ENCODE results near the gene NEURL3.
A peak's percentile ranks its signal among the peaks of the same experiment; 100 is the strongest.

NEURL3 gene

GRCh38 chr2:96539215-96539920, 34.2 kb upstream of the NEURL3 start:
- DNase-seq: no peak

- no peak for DNase-seq
Observed at GRCh38 chr2:96538487-96539214, 33.5 kb upstream of the NEURL3 start.

GRCh38 chr2:96537734-96538486, 32.8 kb upstream of the NEURL3 start:
- no peak for DNase-seq

DNA sequence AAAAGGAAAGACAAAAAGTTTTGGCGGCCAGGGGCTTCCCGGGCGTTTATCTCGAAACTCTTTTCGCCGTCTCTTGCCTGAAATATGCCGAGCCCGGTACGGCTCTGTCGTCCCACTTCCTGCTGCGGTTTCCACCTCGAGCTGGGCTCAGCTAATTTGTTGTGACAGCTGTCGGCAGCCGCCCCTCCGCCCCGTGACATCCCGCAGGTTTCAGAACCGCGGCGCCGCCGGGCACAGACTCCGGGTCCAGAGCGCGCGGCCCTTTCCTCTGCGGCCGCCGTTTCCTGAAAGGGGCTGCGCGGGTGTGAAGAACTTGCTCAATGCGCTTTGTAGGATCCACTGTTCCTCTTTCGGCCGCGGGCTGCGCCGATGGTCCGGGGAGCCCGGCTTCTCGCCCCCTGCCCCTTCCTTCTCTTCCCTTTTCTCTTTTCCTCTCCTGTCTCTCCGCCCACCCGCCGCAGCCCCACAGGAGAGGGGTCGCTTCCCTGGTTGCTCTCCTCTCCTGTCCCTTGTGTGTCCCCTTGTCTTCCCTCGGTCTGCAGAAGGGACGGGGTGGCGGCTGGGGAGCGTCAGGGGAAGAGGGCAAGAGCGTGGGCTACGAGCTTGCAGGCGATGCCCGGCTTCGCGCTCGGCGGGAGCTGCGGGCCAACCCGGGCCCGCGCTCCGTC, 32.0 kb upstream of the NEURL3 start:
- peak; percentile 31 for DNase-seq

GRCh38 chr2:96536445-96537065, 31.4 kb upstream of the NEURL3 start, which contains the start of gene ARID5A:
TSS of gene ARID5A (plus strand) at chr2:96536752. CDS start at chr2:96536827, 75 bp downstream.
- peak; percentile 75 for DNase-seq

- DNase-seq: no peak
Observed at GRCh38 chr2:96535331-96535730, 30.2 kb upstream of the NEURL3 start.

DNA sequence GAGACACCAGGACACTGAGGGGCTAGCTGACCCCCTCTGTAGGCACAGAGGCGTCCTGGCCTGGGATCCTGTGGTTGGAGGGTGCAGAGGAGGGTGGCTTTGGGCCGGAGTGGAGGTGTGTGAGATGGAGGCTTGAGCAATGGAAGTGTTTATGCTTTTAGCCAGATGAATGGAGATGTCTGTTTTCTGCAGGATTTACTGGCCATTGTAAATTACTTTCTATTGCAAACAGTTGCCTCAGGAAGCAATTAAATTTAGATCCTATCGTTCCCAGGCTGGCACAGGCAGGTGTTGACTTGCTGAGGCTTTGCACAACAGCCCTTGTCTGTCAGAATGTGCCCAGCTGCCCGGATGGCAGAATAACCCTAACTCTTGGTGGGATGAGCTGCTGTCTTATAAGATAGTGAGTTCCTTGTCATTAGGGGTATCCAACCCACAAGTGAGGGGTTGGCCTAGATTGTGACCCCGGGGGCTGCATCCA, 29.6 kb upstream of the NEURL3 start:
- DNase-seq: peak; percentile 16

DNA sequence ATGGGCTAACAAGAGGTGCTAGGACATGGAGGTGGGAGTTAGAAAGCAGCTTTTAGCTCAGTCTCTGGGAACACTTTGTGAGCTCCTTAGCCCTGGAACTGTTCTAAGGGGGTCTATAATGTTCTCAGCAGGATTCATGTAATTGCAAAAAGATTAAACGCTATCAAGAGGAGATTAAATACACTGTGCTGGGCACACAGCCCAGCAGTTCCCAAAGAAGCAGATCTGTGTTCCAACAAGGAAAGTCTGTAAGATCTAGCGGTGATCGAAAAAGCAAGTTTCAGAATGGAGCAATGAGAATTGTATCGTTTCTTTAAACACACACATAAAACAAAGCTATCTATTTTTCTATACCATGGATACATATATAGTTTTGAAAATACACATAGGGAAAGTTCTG, 29.0 kb upstream of the NEURL3 start:
- no peak for DNase-seq

- no peak for DNase-seq
Observed at GRCh38 chr2:96533292-96534073, 28.3 kb upstream of the NEURL3 start.

- DNase-seq: no peak
Observed at GRCh38 chr2:96532641-96533291, 27.6 kb upstream of the NEURL3 start.

- no peak for DNase-seq
Observed at GRCh38 chr2:96531872-96532505, 26.8 kb upstream of the NEURL3 start.

DNA sequence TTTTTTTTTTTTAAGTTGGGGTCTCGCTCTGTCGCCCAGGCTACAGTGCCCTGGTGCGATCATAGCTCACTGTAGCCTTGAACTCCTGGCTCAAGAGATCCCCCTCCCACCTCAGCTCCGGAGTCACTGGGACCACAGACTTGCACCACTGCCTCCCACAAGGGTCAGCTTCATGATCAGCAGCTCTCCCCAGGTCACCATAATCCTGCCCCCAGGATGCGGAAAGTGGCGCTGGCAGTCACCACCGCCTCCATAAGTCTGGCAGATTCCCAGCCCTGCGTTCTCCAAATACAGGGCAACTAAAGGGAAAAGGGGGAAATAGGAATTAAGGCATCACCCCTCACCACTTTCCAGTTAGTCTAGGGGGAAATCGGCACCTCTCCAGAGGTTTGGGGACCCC, 26.2 kb upstream of the NEURL3 start:
- DNase-seq: no peak

GRCh38 chr2:96530474-96531357, 25.6 kb upstream of the NEURL3 start:
- no peak for DNase-seq

DNA sequence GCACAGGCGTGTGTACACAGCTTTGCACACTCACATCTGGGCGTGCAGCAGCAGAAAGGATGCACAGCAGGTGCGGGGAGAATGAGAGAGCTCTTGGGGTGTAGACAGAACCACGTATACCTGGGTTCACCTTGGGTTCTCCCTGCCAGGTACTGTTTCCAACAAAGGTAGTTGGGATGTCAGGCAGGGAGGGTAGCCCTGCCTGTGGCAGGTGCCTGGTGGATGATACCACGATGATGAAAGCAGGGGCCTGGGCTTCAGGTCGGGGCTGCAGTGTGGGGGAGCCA, 24.9 kb upstream of the NEURL3 start:
- DNase-seq: no peak

DNA sequence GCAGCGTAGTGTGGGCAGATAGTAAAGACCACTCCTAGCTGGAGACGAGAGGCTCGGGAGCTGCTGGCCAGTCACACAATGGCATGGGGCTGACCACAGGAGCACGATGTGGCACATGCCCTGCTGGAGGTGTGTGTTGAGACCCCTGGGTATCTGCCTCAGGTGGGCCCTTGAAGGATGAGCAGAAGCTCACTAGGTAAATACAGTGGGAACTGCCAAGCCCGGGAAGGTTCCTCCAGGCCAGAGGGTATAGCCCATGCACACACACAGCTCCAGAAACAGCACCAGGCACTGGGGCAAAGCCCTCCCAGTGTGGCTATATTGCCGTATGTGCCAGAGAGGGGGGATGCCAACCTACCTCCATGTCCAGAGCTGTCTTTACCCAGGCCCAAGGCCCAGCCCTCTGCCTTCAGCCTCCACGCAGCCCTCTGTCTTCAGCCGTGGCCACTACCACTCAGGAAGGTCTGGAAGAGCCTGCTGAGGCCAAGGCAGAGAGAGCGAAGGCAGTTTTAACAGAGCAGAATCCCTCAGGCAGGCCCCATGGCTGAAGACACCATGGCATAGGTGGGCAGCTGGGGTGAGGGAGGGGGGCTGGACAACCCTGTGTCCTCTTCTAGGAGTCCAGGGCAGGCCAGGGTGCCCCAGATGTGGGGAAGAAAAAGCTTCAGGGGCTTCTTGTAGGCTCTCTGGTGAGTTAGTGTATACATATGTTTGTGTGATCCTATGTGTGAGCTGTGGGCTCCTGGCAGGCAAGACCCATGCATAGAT, 24.4 kb upstream of the NEURL3 start:
- no peak for DNase-seq

DNA sequence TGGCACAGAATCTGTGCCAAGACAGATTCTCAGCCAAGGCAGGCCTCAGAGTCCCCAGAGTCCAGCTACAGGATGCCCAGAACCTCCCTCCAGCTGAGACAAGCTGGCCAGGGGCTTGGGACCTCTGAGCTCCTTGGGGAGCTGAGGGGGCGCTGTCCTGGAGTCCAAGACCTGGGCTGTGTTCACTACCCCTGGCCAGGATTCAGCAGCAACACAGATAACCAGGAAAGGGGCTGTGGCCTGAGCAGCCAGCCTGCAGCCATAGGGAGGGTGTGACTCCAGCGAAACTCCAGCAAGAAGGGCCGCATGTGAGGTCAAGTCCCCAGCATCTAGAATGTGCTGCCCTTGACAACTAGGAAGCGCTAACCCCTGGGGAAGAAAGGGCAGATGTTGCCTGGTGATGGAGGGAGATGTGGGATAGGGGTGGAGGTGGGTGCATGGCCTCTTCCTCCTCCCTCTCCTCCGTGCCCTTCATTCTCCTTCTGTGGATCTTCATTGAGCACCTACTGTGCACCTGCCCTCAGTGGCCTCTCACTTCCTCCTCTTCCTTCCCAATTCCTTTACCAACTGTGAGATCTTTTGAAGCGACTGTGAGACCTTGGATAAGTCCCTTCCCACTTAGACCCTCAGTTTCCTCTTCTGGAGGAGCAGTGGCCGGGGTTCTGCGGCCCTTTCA, 23.7 kb upstream of the NEURL3 start:
- DNase-seq: no peak

DNA sequence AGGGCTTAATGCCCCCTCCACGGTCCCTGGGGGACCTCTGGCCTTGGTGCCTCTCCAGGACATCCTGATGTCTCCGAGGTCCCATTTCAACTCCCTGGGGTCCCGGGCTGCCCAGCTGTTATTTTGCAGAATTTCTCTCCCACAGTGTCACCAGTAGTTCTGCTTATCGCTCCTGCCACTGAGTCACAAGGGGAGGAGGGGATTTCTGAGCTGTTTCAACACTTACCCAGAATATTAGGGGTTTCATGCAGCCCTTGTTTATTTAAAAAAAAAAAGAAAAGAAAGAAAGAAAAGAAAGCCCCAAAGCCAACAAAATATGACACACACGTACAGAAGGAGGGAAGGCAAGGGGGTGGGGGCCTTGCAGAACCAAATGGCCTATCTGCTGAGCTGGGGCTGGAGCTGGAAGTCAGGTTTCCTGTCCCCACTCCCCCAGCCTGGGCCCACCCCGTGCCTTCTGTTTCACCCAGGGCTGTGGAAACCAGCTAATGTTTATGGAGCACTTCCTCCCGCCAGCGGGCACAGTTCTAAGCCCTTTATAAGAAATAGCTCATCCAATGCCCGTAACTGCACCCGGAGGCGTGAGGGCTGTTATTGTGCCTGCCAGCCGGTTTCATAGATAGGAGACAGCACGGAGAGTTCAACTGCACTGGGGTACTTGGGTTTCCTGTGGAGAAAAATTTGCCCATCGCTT, 23.0 kb upstream of the NEURL3 start:
- DNase-seq: no peak

Data from NCI-H526 treated with DMSO at 0.1 percent for 48 hours (cell line).